ENCODE results near the gene MRPL28.
"Not testable (repeated sequence)": the region's sequence is repeated elsewhere in the genome, so short reads cannot be mapped to it uniquely, and the experiment has no call there.

MRPL28 gene

GRCh38 chr16:373020-373598 lies 2.8 kb upstream of the MRPL28 start:
- DNase-seq: no peak

GRCh38 chr16:372302-372983 lies 2.1 kb upstream of the MRPL28 start:
- no peak for DNase-seq

- no peak for DNase-seq
These were observed 1.4 kb upstream of the MRPL28 start for GRCh38 chr16:371515-372301.

GRCh38 chr16:370979-371514 lies 709 bp upstream of the MRPL28 start:
- no peak for DNase-seq

GRCh38 chr16:369866-370436 lies 387 bp downstream of the MRPL28 start:
- no peak for DNase-seq

- DNase-seq: no peak
These were observed 968 bp downstream of the MRPL28 start for GRCh38 chr16:369275-369865.

- no peak for DNase-seq
These were observed 1.8 kb downstream of the MRPL28 start for GRCh38 chr16:368388-369158.

- DNase-seq: no peak
These were observed 2.9 kb downstream of the MRPL28 start for GRCh38 chr16:367333-367903.

- no peak for DNase-seq
These were observed 3.9 kb downstream of the MRPL28 start for GRCh38 chr16:366476-366875.

GRCh38 chr16:364595-365491 lies 5.5 kb downstream of the MRPL28 start:
- no peak for DNase-seq

- DNase-seq: no peak
These were observed 6.4 kb downstream of the MRPL28 start for GRCh38 chr16:363766-364490.

- DNase-seq: no peak
These were observed 7.1 kb downstream of the MRPL28 start for GRCh38 chr16:363110-363765.

- DNase-seq: not testable (repeated sequence)
These were observed 7.7 kb downstream of the MRPL28 start for GRCh38 chr16:362702-362999.

- peak; percentile 53 for DNase-seq
These were observed 8.3 kb downstream of the MRPL28 start for GRCh38 chr16:361872-362701.

GRCh38 chr16:361341-361871 lies 8.9 kb downstream of the MRPL28 start:
- DNase-seq: no peak

- no peak for DNase-seq
These were observed 9.5 kb downstream of the MRPL28 start for GRCh38 chr16:360698-361336.

GRCh38 chr16:359871-360697 lies 10.3 kb downstream of the MRPL28 start:
- DNase-seq: no peak

Measured in NCI-H2029 treated with DMSO at 0.1 percent for 48 hours (cell line).